ENCODE results near the gene TMEM270.
A peak's percentile ranks its signal among the peaks of the same experiment; 100 is the strongest.
"Not testable (repeated sequence)": the region's sequence is repeated elsewhere in the genome, so short reads cannot be mapped to it uniquely, and the experiment has no call there.

Gene TMEM270

GRCh38 chr7:73860859-73861258, at the start of gene TMEM270:
Gene TMEM270, plus strand, starts transcription at chr7:73861159. Its CDS starts 36 bp downstream, at chr7:73861195.
- Mint-ChIP-seq H3K4me1 (ENCODE audit: low read depth) (peaks cover 2% of the 10 kb centered on the region), H3K27me3 (peaks cover 6% of the 10 kb centered on the region), H3K4me3 (no peak within 1 kb of the TSS), H3K36me3 (peaks cover 3% of the 10 kb centered on the region), H3K9me3 (ENCODE audit: low read depth) (peaks cover 3% of the 10 kb centered on the region), H3K27ac (no peak within 1 kb of the TSS)

- Mint-ChIP-seq H3K36me3 (no peaks in the 10 kb centered on the region), H3K27me3 (peaks cover 4% of the 10 kb centered on the region), H3K4me1 (ENCODE audit: low read depth) (no peaks in the 10 kb centered on the region), H3K9me3 (ENCODE audit: low read depth) (peaks cover 4% of the 10 kb centered on the region), H3K27ac (no peak overlapping the region), H3K4me3 (no peak overlapping the region)
Observed at GRCh38 chr7:73811760-73812168, 49.2 kb upstream of the TMEM270 start.

- Mint-ChIP-seq H3K9me3 (ENCODE audit: low read depth) (peaks cover 4% of the 10 kb centered on the region), H3K36me3 (no peaks in the 10 kb centered on the region), H3K27me3 (peaks cover 4% of the 10 kb centered on the region), H3K4me1 (ENCODE audit: low read depth) (no peaks in the 10 kb centered on the region), H3K4me3 (no peak overlapping the region), H3K27ac (no peak overlapping the region)
Observed at GRCh38 chr7:73812996-73813395, 48.0 kb upstream of the TMEM270 start.

- Mint-ChIP-seq H3K4me1 (ENCODE audit: low read depth) (no peaks in the 10 kb centered on the region), H3K27me3 (peaks cover 4% of the 10 kb centered on the region), H3K9me3 (ENCODE audit: low read depth) (peaks cover 4% of the 10 kb centered on the region), H3K27ac (no peak overlapping the region), H3K36me3 (no peaks in the 10 kb centered on the region), H3K4me3 (no peak overlapping the region)
Observed at GRCh38 chr7:73815436-73815835, 45.5 kb upstream of the TMEM270 start.

- Mint-ChIP-seq H3K27ac (no peak overlapping the region), H3K27me3 (peaks cover 2% of the 10 kb centered on the region), H3K9me3 (ENCODE audit: low read depth) (peaks cover 4% of the 10 kb centered on the region), H3K4me3 (no peak overlapping the region), H3K36me3 (no peaks in the 10 kb centered on the region), H3K4me1 (ENCODE audit: low read depth) (no peaks in the 10 kb centered on the region)
Observed at GRCh38 chr7:73817121-73817520, 43.8 kb upstream of the TMEM270 start.

- no peak overlapping the region for H3K4me3 Mint-ChIP-seq
- H3K9me3 Mint-ChIP-seq (ENCODE audit: low read depth) = no peaks in the 10 kb centered on the region
- peaks cover 2% of the 10 kb centered on the region for H3K27me3 Mint-ChIP-seq
- H3K36me3 Mint-ChIP-seq = no peaks in the 10 kb centered on the region
- no peak overlapping the region for H3K27ac Mint-ChIP-seq
- no peaks in the 10 kb centered on the region for H3K4me1 Mint-ChIP-seq (ENCODE audit: low read depth)
Observed at GRCh38 chr7:73820013-73820412, 40.9 kb upstream of the TMEM270 start.

GRCh38 chr7:73821597-73822285, 39.2 kb upstream of the TMEM270 start:
- H3K4me3 Mint-ChIP-seq; H3K36me3 Mint-ChIP-seq; H3K4me1 Mint-ChIP-seq (ENCODE audit: low read depth); H3K27ac Mint-ChIP-seq; H3K9me3 Mint-ChIP-seq (ENCODE audit: low read depth); H3K27me3 Mint-ChIP-seq: not testable (repeated sequence)

GRCh38 chr7:73822319-73823173, 38.4 kb upstream of the TMEM270 start:
- H3K27ac Mint-ChIP-seq = no peak overlapping the region
- peaks cover 13% of the 10 kb centered on the region for H3K4me1 Mint-ChIP-seq (ENCODE audit: low read depth)
- H3K36me3 Mint-ChIP-seq = no peaks in the 10 kb centered on the region
- H3K27me3 Mint-ChIP-seq = no peaks in the 10 kb centered on the region
- no peaks in the 10 kb centered on the region for H3K9me3 Mint-ChIP-seq (ENCODE audit: low read depth)
- no peak overlapping the region for H3K4me3 Mint-ChIP-seq

GRCh38 chr7:73823257-73823656, 37.7 kb upstream of the TMEM270 start:
- no peak overlapping the region for H3K4me3 Mint-ChIP-seq
- H3K36me3 Mint-ChIP-seq = no peaks in the 10 kb centered on the region
- H3K27me3 Mint-ChIP-seq = peaks cover under 1% of the 10 kb centered on the region
- H3K9me3 Mint-ChIP-seq (ENCODE audit: low read depth) = no peaks in the 10 kb centered on the region
- H3K27ac Mint-ChIP-seq = no peak overlapping the region
- H3K4me1 Mint-ChIP-seq (ENCODE audit: low read depth) = peaks cover 19% of the 10 kb centered on the region

- Mint-ChIP-seq H3K27me3 (peaks cover 3% of the 10 kb centered on the region), H3K9me3 (ENCODE audit: low read depth) (no peaks in the 10 kb centered on the region), H3K4me3 (no peak overlapping the region), H3K36me3 (no peaks in the 10 kb centered on the region), H3K4me1 (ENCODE audit: low read depth) (peaks cover 26% of the 10 kb centered on the region), H3K27ac (no peak overlapping the region)
Observed at GRCh38 chr7:73823873-73824592, 36.9 kb upstream of the TMEM270 start.

GRCh38 chr7:73824986-73825385, 36.0 kb upstream of the TMEM270 start:
- Mint-ChIP-seq H3K27ac (no peak overlapping the region), H3K36me3 (no peaks in the 10 kb centered on the region), H3K4me1 (ENCODE audit: low read depth) (peaks cover 29% of the 10 kb centered on the region), H3K27me3 (peaks cover 3% of the 10 kb centered on the region), H3K9me3 (ENCODE audit: low read depth) (no peaks in the 10 kb centered on the region), H3K4me3 (no peak overlapping the region)

- Mint-ChIP-seq H3K4me1 (ENCODE audit: low read depth) (peaks cover 29% of the 10 kb centered on the region), H3K27ac (no peak overlapping the region), H3K36me3 (no peaks in the 10 kb centered on the region), H3K9me3 (ENCODE audit: low read depth) (no peaks in the 10 kb centered on the region), H3K4me3 (peak overlapping the region; percentile 4), H3K27me3 (peaks cover 3% of the 10 kb centered on the region)
Observed at GRCh38 chr7:73827567-73828106, 33.3 kb upstream of the TMEM270 start.

- H3K4me1 Mint-ChIP-seq (ENCODE audit: low read depth) = peaks cover 29% of the 10 kb centered on the region
Observed at GRCh38 chr7:73828107-73828803, 32.7 kb upstream of the TMEM270 start.

GRCh38 chr7:73828972-73829371, 32.0 kb upstream of the TMEM270 start:
- Mint-ChIP-seq H3K36me3 (no peaks in the 10 kb centered on the region), H3K4me1 (ENCODE audit: low read depth) (peaks cover 29% of the 10 kb centered on the region), H3K4me3 (peak overlapping the region; percentile 52), H3K27me3 (peaks cover 4% of the 10 kb centered on the region), H3K27ac (no peak overlapping the region), H3K9me3 (ENCODE audit: low read depth) (no peaks in the 10 kb centered on the region)

More at GRCh38 chr7:73828107-73828803, 32.7 kb upstream of the TMEM270 start:
- Mint-ChIP-seq H3K36me3 (no peaks in the 10 kb centered on the region), H3K9me3 (ENCODE audit: low read depth) (no peaks in the 10 kb centered on the region), H3K27ac (no peak overlapping the region), H3K27me3 (peaks cover 3% of the 10 kb centered on the region), H3K4me3 (peak overlapping the region; percentile 53)
